ENCODE results near the gene C12orf60.

Gene C12orf60

GRCh38 chr12:14803830-14804160 lies 325 bp downstream of the C12orf60 start:
- Mint-ChIP-seq H3K27me3 (no peaks in the 10 kb centered on the region), H3K4me3 (no peak overlapping the region), H3K27ac (no peak overlapping the region), H3K4me1 (ENCODE audit: low read depth) (peaks cover 30% of the 10 kb centered on the region), H3K9me3 (ENCODE audit: low read depth) (no peaks in the 10 kb centered on the region), H3K36me3 (peaks cover 8% of the 10 kb centered on the region)

- Mint-ChIP-seq H3K9me3 (ENCODE audit: low read depth) (no peaks in the 10 kb centered on the region), H3K27me3 (no peaks in the 10 kb centered on the region), H3K4me1 (ENCODE audit: low read depth) (peaks cover 20% of the 10 kb centered on the region), H3K4me3 (peak overlapping the region; percentile 10), H3K27ac (no peak overlapping the region), H3K36me3 (no peaks in the 10 kb centered on the region)
These were observed 6.9 kb downstream of the C12orf60 start for GRCh38 chr12:14810167-14810952.

DNA sequence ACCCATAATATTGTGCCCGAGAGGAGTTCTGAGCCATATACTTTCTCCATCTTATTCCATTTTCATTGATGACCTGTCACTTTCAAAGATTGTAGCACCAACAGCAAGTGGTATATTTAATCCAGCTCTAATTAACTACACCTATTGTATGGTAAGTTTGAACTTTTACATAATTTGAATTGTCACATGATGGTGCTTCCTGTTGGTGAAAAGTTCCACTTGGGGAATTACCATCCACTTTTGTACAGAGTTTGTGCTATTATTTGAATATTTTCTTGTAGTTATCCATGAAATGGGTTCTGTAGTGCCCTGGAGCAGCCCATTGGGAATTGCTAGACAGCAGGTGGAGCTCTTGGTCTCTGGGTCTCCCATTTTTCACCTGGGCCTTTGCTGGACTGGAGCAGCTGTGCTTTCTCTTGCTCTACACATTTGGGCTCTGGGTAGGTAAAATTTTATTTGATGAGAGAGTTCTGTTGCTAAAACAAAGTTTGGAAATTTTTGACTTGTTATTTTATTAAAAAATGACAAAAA lies 7.5 kb downstream of the C12orf60 start:
- Mint-ChIP-seq H3K27me3 (no peaks in the 10 kb centered on the region), H3K4me3 (peak overlapping the region; percentile 10), H3K4me1 (ENCODE audit: low read depth) (peaks cover 15% of the 10 kb centered on the region), H3K9me3 (ENCODE audit: low read depth) (no peaks in the 10 kb centered on the region), H3K27ac (no peak overlapping the region), H3K36me3 (no peaks in the 10 kb centered on the region)

DNA sequence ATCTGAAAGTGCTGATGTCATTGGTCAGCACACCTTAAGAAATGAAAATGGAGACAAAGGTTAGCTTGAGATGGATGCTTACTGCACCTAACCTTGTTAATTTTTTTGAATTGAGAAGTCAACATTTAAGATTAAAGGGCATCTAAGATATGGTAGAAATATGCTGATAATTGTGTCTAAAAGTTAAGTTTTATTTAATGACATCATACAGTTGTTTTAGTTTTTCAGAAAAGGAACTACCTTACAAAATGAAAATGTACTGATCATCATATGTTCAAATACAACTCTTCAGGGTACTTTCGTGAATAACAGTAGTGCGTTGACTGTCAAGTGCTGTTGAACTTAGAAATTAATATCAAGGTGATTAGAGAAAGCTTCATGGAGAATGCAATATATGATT lies 8.0 kb downstream of the C12orf60 start:
- Mint-ChIP-seq H3K4me3 (no peak overlapping the region), H3K27ac (no peak overlapping the region), H3K9me3 (ENCODE audit: low read depth) (no peaks in the 10 kb centered on the region), H3K36me3 (no peaks in the 10 kb centered on the region), H3K27me3 (no peaks in the 10 kb centered on the region), H3K4me1 (ENCODE audit: low read depth) (peaks cover 15% of the 10 kb centered on the region)

DNA sequence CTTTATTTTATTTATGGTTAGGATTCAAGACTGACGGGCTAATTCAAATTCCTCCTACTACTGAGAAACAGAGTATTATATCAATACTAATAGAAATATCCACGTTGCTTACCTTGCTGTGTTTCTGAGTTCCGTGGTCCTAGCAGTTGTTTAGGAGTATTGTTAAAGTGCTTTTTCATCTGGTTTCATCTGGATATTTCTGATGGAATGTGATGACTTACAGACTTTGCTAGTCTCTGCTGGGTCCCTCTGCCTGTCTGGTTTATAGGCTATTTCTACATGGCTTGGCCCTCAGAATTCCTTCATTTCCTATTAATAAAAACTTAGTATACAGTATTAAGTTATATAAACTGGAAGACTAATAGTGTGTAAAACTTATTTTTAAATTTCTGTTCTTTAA lies 10.5 kb downstream of the C12orf60 start, which contains the start of gene SMCO3:
Gene SMCO3 (minus strand): TSS at position 169 of the 400 bp plus-strand sequence. CDS start 7,502 bp downstream, outside the sequence.
- no peak within 1 kb of the TSS for H3K27ac Mint-ChIP-seq

GRCh38 chr12:14824012-14824634 lies 20.7 kb downstream of the C12orf60 start:
- Mint-ChIP-seq H3K9me3 (ENCODE audit: low read depth) (no peaks in the 10 kb centered on the region), H3K4me1 (ENCODE audit: low read depth) (peaks cover 5% of the 10 kb centered on the region), H3K36me3 (no peaks in the 10 kb centered on the region), H3K27ac (no peak overlapping the region), H3K4me3 (no peak overlapping the region), H3K27me3 (no peaks in the 10 kb centered on the region)

More for the DNA sequence above, 10.5 kb downstream of the C12orf60 start, which contains the start of gene SMCO3:
- peaks cover 7% of the 10 kb centered on the region for H3K36me3 Mint-ChIP-seq
- no peak within 1 kb of the TSS for H3K4me3 Mint-ChIP-seq
- peaks cover 6% of the 10 kb centered on the region for H3K9me3 Mint-ChIP-seq (ENCODE audit: low read depth)
- H3K27me3 Mint-ChIP-seq: peaks cover 2% of the 10 kb centered on the region
- H3K4me1 Mint-ChIP-seq (ENCODE audit: low read depth): peaks cover 20% of the 10 kb centered on the region

DNA sequence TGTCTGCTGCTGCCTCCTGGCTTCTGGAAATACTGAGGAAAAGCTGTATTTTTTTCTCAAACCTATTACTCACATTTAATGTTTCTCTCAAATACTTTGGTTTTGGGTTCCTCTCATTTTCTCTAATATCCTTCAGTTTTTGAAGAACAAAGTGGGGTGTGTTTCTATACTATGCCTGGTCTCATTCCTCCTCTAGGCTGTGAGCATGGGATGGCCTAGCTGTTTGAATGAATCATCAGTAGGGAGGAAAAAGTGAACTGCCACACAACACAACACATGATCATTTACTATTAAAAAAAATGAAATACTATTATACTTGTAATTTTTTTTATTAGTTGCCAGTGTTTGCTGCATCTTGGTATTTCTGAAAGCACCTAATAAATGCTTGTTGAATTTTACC lies 21.8 kb downstream of the C12orf60 start:
- no peak overlapping the region for H3K27ac Mint-ChIP-seq
- H3K27me3 Mint-ChIP-seq: no peaks in the 10 kb centered on the region
- H3K36me3 Mint-ChIP-seq: no peaks in the 10 kb centered on the region
- H3K9me3 Mint-ChIP-seq (ENCODE audit: low read depth): no peaks in the 10 kb centered on the region
- H3K4me1 Mint-ChIP-seq (ENCODE audit: low read depth): peaks cover 5% of the 10 kb centered on the region
- no peak overlapping the region for H3K4me3 Mint-ChIP-seq

GRCh38 chr12:14826491-14826890 lies 23.0 kb downstream of the C12orf60 start:
- Mint-ChIP-seq H3K4me3 (no peak overlapping the region), H3K36me3 (no peaks in the 10 kb centered on the region), H3K27me3 (peaks cover under 1% of the 10 kb centered on the region), H3K4me1 (ENCODE audit: low read depth) (peaks cover 5% of the 10 kb centered on the region), H3K9me3 (ENCODE audit: low read depth) (no peaks in the 10 kb centered on the region), H3K27ac (no peak overlapping the region)

- Mint-ChIP-seq H3K4me3 (no peak overlapping the region), H3K27me3 (peaks cover 3% of the 10 kb centered on the region), H3K9me3 (ENCODE audit: low read depth) (no peaks in the 10 kb centered on the region), H3K27ac (no peak overlapping the region), H3K36me3 (peaks cover 2% of the 10 kb centered on the region), H3K4me1 (ENCODE audit: low read depth) (peaks cover 5% of the 10 kb centered on the region)
These were observed 23.6 kb downstream of the C12orf60 start for GRCh38 chr12:14827043-14827442.

DNA sequence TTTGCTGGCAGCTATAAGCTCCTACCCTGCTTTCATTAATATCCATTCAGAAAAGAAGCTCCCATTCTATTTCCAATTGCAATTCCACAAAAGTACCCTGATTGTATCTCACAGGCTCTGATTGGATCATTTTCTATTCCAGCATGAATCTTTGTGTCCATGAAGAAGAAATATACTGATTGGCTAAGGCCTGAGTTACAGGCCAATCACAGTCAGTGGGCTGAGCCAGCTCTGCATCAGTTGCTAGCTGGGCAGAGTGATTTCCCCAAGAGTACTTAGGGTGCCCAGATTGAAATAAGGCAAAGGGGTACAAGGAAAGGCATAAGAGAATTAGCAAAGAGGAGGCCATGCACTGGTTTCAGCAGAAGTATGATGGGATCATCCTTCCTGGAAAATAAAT lies 25.4 kb downstream of the C12orf60 start:
- Mint-ChIP-seq H3K27ac (no peak overlapping the region), H3K27me3 (peaks cover 14% of the 10 kb centered on the region), H3K9me3 (ENCODE audit: low read depth) (no peaks in the 10 kb centered on the region), H3K4me1 (ENCODE audit: low read depth) (peaks cover 5% of the 10 kb centered on the region), H3K4me3 (no peak overlapping the region), H3K36me3 (peaks cover 2% of the 10 kb centered on the region)

DNA sequence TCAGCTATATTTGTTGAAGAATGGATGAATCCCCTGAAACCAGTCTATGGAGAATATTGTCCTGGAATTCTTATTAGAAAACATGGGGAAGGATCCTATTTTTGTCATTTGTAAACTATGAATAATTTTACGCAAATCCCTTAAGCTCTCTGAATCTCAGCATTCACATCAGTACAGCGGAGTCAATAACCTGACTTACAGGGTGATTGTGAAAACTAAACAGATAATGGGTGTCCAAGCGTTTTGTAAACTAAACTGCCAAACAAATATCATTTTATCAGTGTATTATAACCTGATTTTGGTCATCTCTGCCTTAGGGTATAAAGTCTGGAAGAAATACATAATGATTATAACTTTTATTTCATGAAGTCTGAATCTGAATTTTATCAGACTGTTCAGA lies 29.9 kb downstream of the C12orf60 start:
- no peaks in the 10 kb centered on the region for H3K4me1 Mint-ChIP-seq (ENCODE audit: low read depth)
- no peaks in the 10 kb centered on the region for H3K9me3 Mint-ChIP-seq (ENCODE audit: low read depth)
- no peak overlapping the region for H3K4me3 Mint-ChIP-seq
- H3K27me3 Mint-ChIP-seq: peaks cover 21% of the 10 kb centered on the region
- peaks cover 2% of the 10 kb centered on the region for H3K36me3 Mint-ChIP-seq
- no peak overlapping the region for H3K27ac Mint-ChIP-seq

DNA sequence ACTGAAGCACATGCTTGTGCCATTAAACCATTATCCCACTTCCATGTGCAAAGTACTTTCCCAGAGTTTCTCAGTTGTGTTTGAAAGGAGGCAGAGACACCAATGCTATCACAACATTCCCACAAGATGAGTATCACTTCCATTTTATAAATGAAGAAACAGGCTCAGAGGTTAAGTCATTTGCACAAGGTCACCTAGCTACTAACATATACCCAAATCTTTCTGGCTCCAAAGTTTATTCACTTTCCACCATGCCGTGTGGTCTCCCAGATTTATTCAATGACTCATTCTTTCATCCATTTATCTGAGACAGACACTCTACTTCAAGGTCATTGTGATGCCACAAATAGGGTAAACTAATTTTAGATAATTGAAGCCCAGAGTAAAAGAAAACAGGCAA lies 30.5 kb downstream of the C12orf60 start:
- Mint-ChIP-seq H3K36me3 (peaks cover 2% of the 10 kb centered on the region), H3K27ac (no peak overlapping the region), H3K27me3 (peaks cover 24% of the 10 kb centered on the region), H3K9me3 (ENCODE audit: low read depth) (no peaks in the 10 kb centered on the region), H3K4me1 (ENCODE audit: low read depth) (no peaks in the 10 kb centered on the region), H3K4me3 (no peak overlapping the region)

DNA sequence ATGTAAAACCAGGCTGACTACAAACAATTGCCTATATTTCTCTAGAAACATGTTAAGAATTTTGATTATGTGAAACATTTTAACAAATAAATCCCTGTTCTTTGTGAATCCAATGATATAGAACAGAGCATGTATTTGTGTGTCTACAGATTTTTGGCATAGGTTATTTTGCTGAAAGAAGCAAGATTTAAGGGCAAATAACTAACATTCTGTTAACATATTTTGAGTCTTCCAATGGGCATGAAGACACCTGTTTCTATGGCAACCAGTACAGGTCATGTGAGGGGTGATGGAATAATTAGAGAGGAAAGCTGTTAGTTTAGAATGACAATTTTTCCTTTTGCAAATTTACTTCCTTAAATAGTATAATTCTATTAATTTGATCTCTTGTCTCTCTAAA lies 31.0 kb downstream of the C12orf60 start:
- Mint-ChIP-seq H3K36me3 (peaks cover 7% of the 10 kb centered on the region), H3K27me3 (peaks cover 27% of the 10 kb centered on the region), H3K4me3 (no peak overlapping the region), H3K27ac (no peak overlapping the region), H3K4me1 (ENCODE audit: low read depth) (no peaks in the 10 kb centered on the region), H3K9me3 (ENCODE audit: low read depth) (no peaks in the 10 kb centered on the region)

GRCh38 chr12:14836336-14837210 lies 33.1 kb downstream of the C12orf60 start:
- Mint-ChIP-seq H3K27ac (no peak overlapping the region), H3K36me3 (peaks cover 7% of the 10 kb centered on the region), H3K4me1 (ENCODE audit: low read depth) (no peaks in the 10 kb centered on the region), H3K27me3 (peaks cover 25% of the 10 kb centered on the region), H3K9me3 (ENCODE audit: low read depth) (no peaks in the 10 kb centered on the region), H3K4me3 (no peak overlapping the region)

DNA sequence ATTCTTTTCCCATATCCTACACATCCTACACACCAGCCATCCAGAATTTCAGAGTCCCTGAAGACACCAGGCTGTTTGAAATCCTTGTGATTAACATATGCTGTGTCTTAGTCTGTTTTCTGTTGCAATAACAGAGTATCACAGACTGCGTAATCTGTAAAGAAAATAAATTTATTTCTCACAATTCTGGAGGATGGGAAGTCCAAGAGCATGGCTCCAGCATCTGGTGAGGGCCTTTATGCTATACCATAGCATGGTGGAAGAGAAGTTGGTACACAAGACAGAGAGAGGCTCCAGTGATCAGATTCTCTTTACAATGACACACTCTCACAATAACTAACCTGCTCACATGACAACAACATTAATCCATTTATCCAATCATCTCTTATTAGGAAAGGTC lies 35.8 kb downstream of the C12orf60 start:
- H3K27ac Mint-ChIP-seq: no peak overlapping the region
- H3K4me3 Mint-ChIP-seq: no peak overlapping the region
- peaks cover 13% of the 10 kb centered on the region for H3K27me3 Mint-ChIP-seq
- no peaks in the 10 kb centered on the region for H3K4me1 Mint-ChIP-seq (ENCODE audit: low read depth)
- H3K36me3 Mint-ChIP-seq: peaks cover 5% of the 10 kb centered on the region
- no peaks in the 10 kb centered on the region for H3K9me3 Mint-ChIP-seq (ENCODE audit: low read depth)

Measured in activated naive CD8-positive, alpha-beta T cell (primary cell).